HG02840 (cell line): ENCODE data around the gene WDR90.

Source experiments
- ATAC-seq: cut with Tn5 transposase; IDR thresholded peaks from one replicate; pipeline ENCODE4 v1.9.1; 2021; ENCODE audit warnings: mild to moderate bottlenecking, moderate library complexity, moderate number of reproducible peaks; ENCODE audit not compliant: unreplicated experiment, low FRiP score

Gene WDR90

GRCh38 chr16:674214-674881 is 25.2 kb downstream of the WDR90 start:
- no peak for ATAC-seq

- ATAC-seq: no peak
Measured at GRCh38 chr16:674968-675883, 26.1 kb downstream of the WDR90 start, which contains the start of gene RHBDL1. RHBDL1 (plus strand) TSS chr16:675671; CDS start chr16:675791, 120 bp downstream.

GRCh38 chr16:675884-676564 is 26.9 kb downstream of the WDR90 start:
- no peak for ATAC-seq

- no peak for ATAC-seq
Measured at GRCh38 chr16:676565-676902, 27.4 kb downstream of the WDR90 start.

- no peak for ATAC-seq
Measured at GRCh38 chr16:676913-677312, 27.7 kb downstream of the WDR90 start.

GRCh38 chr16:677316-678190 is 28.4 kb downstream of the WDR90 start:
- no peak for ATAC-seq

GRCh38 chr16:678209-678857 is 29.2 kb downstream of the WDR90 start:
- ATAC-seq: no peak

GRCh38 chr16:678858-679813 is 30.0 kb downstream of the WDR90 start:
- peak; percentile 4 for ATAC-seq

GRCh38 chr16:679814-680624 is 30.9 kb downstream of the WDR90 start, which contains the start of gene STUB1:
STUB1 (plus strand) TSS chr16:680410; CDS start chr16:680526, 116 bp downstream.
- peak; percentile 31 for ATAC-seq

- ATAC-seq: no peak
Measured at GRCh38 chr16:680625-680945, 31.4 kb downstream of the WDR90 start.

- no peak for ATAC-seq
Measured at GRCh38 chr16:680967-681745, 32.0 kb downstream of the WDR90 start.

GRCh38 chr16:681746-682427 is 32.7 kb downstream of the WDR90 start:
- ATAC-seq: no peak

- no peak for ATAC-seq
Measured at GRCh38 chr16:682493-683395, 33.6 kb downstream of the WDR90 start.

- ATAC-seq: peak; percentile 6
Measured at GRCh38 chr16:683396-684070, 34.4 kb downstream of the WDR90 start.
